MM.1S (cell line): ENCODE results near the gene TMEM169.

Experiments
- DNase-seq: peaks from one replicate; pipeline ENCODE4 v3.0.0-alpha.2; 2015
- H2AFZ ChIP-seq: fragments of 300-600 bp; sonication (generic); 2 replicates; pipeline ENCODE4 v1.6.0; 2016; ENCODE audit warnings: antibody characterized with exemption, low read length
- H3F3A ChIP-seq: fragments of 300-600 bp; sonication (generic); 2 replicates; pipeline ENCODE4 v1.6.1; 2016; ENCODE audit warnings: mild to moderate bottlenecking, antibody characterized with exemption, low read length, moderate library complexity, mixed read lengths; ENCODE audit not compliant: insufficient read depth
- H3K27ac ChIP-seq: fragments of 300-600 bp; sonication (generic); 2 replicates; pipeline ENCODE4 v1.5.1; 2016; ENCODE audit warnings: mild to moderate bottlenecking, low read length
- H3K27me3 ChIP-seq: fragments of 300-600 bp; sonication (generic); replicated peaks from 2 replicates; pipeline ENCODE4 v1.6.0; 2016; ENCODE audit warnings: low read length; ENCODE audit not compliant: insufficient read depth
- H3K36me3 ChIP-seq: fragments of 300-600 bp; sonication (generic); replicated peaks from 2 replicates; pipeline ENCODE4 v1.6.1; 2016; ENCODE audit warnings: mild to moderate bottlenecking, low read length, mixed read lengths; ENCODE audit not compliant: insufficient read depth
- H3K4me1 ChIP-seq: fragments of 300-600 bp; sonication (generic); 2 replicates; pipeline ENCODE4 v1.6.1; 2016; ENCODE audit warnings: low read length, mixed read lengths
- H3K4me2 ChIP-seq: fragments of 300-600 bp; sonication (generic); 2 replicates; pipeline ENCODE4 v1.6.0; 2016; ENCODE audit warnings: low read depth, low read length
- H3K4me3 ChIP-seq: fragments of 300-600 bp; sonication (generic); 2 replicates; pipeline ENCODE4 v1.5.1; 2016; ENCODE audit warnings: low read length, mixed read lengths
- H3K79me2 ChIP-seq: fragments of 300-600 bp; sonication (generic); 2 replicates; pipeline ENCODE4 v1.6.1; 2016; ENCODE audit warnings: mixed run types, low read length, mixed read lengths
- H3K9ac ChIP-seq: fragments of 300-600 bp; sonication (generic); 2 replicates; pipeline ENCODE4 v1.6.1; 2016; ENCODE audit warnings: low read length, mixed read lengths
- H3K9me2 ChIP-seq: fragments of 300-600 bp; sonication (generic); replicated peaks from 2 replicates; pipeline ENCODE4 v1.6.1; 2016; ENCODE audit warnings: mild to moderate bottlenecking, low read length, mixed read lengths; ENCODE audit not compliant: insufficient read depth
- H3K9me3 ChIP-seq: fragments of 300-600 bp; sonication (generic); replicated peaks from 2 replicates; pipeline ENCODE4 v1.6.1; 2016; ENCODE audit warnings: mild to moderate bottlenecking, low read length, mixed read lengths; ENCODE audit not compliant: insufficient read depth
- H4K20me1 ChIP-seq: fragments of 300-600 bp; sonication (generic); 2 replicates; pipeline ENCODE4 v1.6.1; 2016; ENCODE audit warnings: mild to moderate bottlenecking, low read length, moderate library complexity, mixed read lengths; ENCODE audit not compliant: insufficient read depth
- CTCF ChIP-seq: fragments of 300-600 bp; sonication (generic); IDR thresholded peaks from 2 replicates; pipeline ENCODE4 v1.5.1; 2016; ENCODE audit warnings: antibody characterized with exemption, low read length, mixed read lengths
- EZH2 ChIP-seq: fragments of 300-600 bp; sonication (generic); optimal IDR thresholded peaks from 2 replicates; pipeline ENCODE3; 2017; ENCODE audit warnings: low read depth, mild to moderate bottlenecking, antibody characterized with exemption, low read length, mixed read lengths
- EZH2phosphoT487 ChIP-seq: fragments of 300-600 bp; sonication (generic); IDR thresholded peaks from 2 replicates; pipeline ENCODE4 v1.6.1; 2018; ENCODE audit warnings: antibody characterized with exemption, low read length

The TMEM169 gene

GRCh38 chr2:216107320-216107719 is 25.6 kb downstream of the TMEM169 start:
- H3K36me3 ChIP-seq: no peaks in the 10 kb centered on the region
- no peak overlapping the region for H3K9ac ChIP-seq
- DNase-seq: no peak
- no peaks in the 10 kb centered on the region for H3K9me3 ChIP-seq
- no peaks in the 10 kb centered on the region for H3K9me2 ChIP-seq
- H4K20me1 ChIP-seq: no peaks in the 10 kb centered on the region
- no peak overlapping the region for H2AFZ ChIP-seq
- TF ChIP-seq EZH2phosphoT487: no peak
- no peak overlapping the region for H3K4me3 ChIP-seq
- H3K79me2 ChIP-seq: peaks cover 32% of the 10 kb centered on the region
- H3K4me2 ChIP-seq: no peak overlapping the region
- no peaks in the 10 kb centered on the region for H3K27me3 ChIP-seq
- no peak overlapping the region for H3K27ac ChIP-seq
- peaks cover 23% of the 10 kb centered on the region for H3K4me1 ChIP-seq
- H3F3A ChIP-seq: peaks cover 27% of the 10 kb centered on the region

- Histone ChIP-seq H3K4me2 (no peak overlapping the region), H3K9me3 (no peaks in the 10 kb centered on the region), H3K79me2 (peaks cover 36% of the 10 kb centered on the region), H3F3A (peaks cover 31% of the 10 kb centered on the region), H3K9me2 (no peaks in the 10 kb centered on the region), H3K27me3 (no peaks in the 10 kb centered on the region), H3K4me1 (peaks cover 27% of the 10 kb centered on the region), H3K27ac (no peak overlapping the region), H3K36me3 (no peaks in the 10 kb centered on the region), H3K9ac (no peak overlapping the region), H4K20me1 (no peaks in the 10 kb centered on the region), H2AFZ (no peak overlapping the region), H3K4me3 (no peak overlapping the region)
- TF ChIP-seq EZH2: no peak
- TF ChIP-seq EZH2phosphoT487: no peak
- TF ChIP-seq CTCF: no peak
- DNase-seq: no peak
Observed at GRCh38 chr2:216107760-216108159, 26.0 kb downstream of the TMEM169 start.

- DNase-seq: no peak
- Histone ChIP-seq H3K4me1 (peaks cover 34% of the 10 kb centered on the region), H2AFZ (no peak overlapping the region), H3K9me2 (no peaks in the 10 kb centered on the region), H3F3A (peaks cover 38% of the 10 kb centered on the region), H3K79me2 (peaks cover 38% of the 10 kb centered on the region), H3K36me3 (no peaks in the 10 kb centered on the region), H3K27me3 (no peaks in the 10 kb centered on the region), H3K9ac (peak overlapping the region; percentile 44; the same call in 1 of the 2 replicates), H3K9me3 (no peaks in the 10 kb centered on the region), H3K4me2 (peak overlapping the region; percentile 68), H3K27ac (peak overlapping the region; percentile 36; the same call in 1 of the 2 replicates), H3K4me3 (peak overlapping the region; percentile 45; the same call in 1 of the 2 replicates), H4K20me1 (no peaks in the 10 kb centered on the region)
- TF ChIP-seq CTCF (no peak), EZH2 (no peak), EZH2phosphoT487 (no peak)
Observed at GRCh38 chr2:216108310-216108966, 26.7 kb downstream of the TMEM169 start.
